Endothelial cell (in vitro differentiated cells): ENCODE data around the gene MED22. TPM values are rescaled to one million over a fixed set of nuclear protein-coding genes. Genes with fewer than 3 reads are reported as not detected.
"Not testable (repeated sequence)": the region's sequence is repeated elsewhere in the genome, so short reads cannot be mapped to it uniquely, and the experiment has no call there.

ENCODE experiments used
- DNase-seq: peaks from one replicate; pipeline ENCODE4 v3.0.0; 2021; ENCODE audit warnings: low spot score
- H3K27ac Mint-ChIP-seq: one replicate; pipeline ENCODE4 v1.8.0; 2021; ENCODE audit warnings: mixed read lengths, inconsistent platforms; ENCODE audit not compliant: unreplicated experiment
- H3K27me3 Mint-ChIP-seq: one replicate; pipeline ENCODE4 v1.8.0; 2021; ENCODE audit warnings: mild to moderate bottlenecking, moderate library complexity, mixed read lengths, inconsistent platforms; ENCODE audit not compliant: unreplicated experiment
- H3K36me3 Mint-ChIP-seq: one replicate; pipeline ENCODE4 v1.8.0; 2021; ENCODE audit warnings: mild to moderate bottlenecking, low read depth, mixed read lengths, inconsistent platforms; ENCODE audit not compliant: unreplicated experiment
- H3K4me1 Mint-ChIP-seq: one replicate; pipeline ENCODE4 v1.8.0; 2021; ENCODE audit warnings: mild to moderate bottlenecking, mixed read lengths, inconsistent platforms; ENCODE audit not compliant: unreplicated experiment
- H3K4me3 Mint-ChIP-seq: one replicate; pipeline ENCODE4 v1.8.0; 2021; ENCODE audit warnings: mild to moderate bottlenecking, mixed read lengths, inconsistent platforms; ENCODE audit not compliant: unreplicated experiment
- H3K9me3 Mint-ChIP-seq: one replicate; pipeline ENCODE4 v1.8.0; 2021; ENCODE audit warnings: mixed read lengths, inconsistent platforms; ENCODE audit not compliant: unreplicated experiment
- CTCF ChIP-seq: fragments of 200-600 bp; sonication (generic); IDR thresholded peaks from one replicate; pipeline ENCODE4 v1.5.0; 2021; ENCODE audit warnings: antibody characterized with exemption; ENCODE audit not compliant: unreplicated experiment
- long read RNA-seq: library from polyadenylated mRNA; unstranded; transcript quantifications from one replicate; pipeline ENCODE4 v2.0.0, GENCODE V29; 2020; ENCODE audit not compliant: unreplicated experiment
- total RNA-seq: library from RNA; stranded (reverse); fragmentation: NEBNext Ultra II Directional; extraction: Animal tissue kit (Norgen Biotek cat#: 25700); gene quantifications from one replicate; pipeline ENCODE4 v1.2.1, GENCODE V29; 2021; ENCODE audit not compliant: unreplicated experiment

Gene MED22
- 32.9 TPM for total RNA-seq
- long read RNA-seq, partial matches to known transcripts: 0 of 14 reads
- long read RNA-seq, other reads (novel, unspliced or antisense): 9 of 14 reads

- Mint-ChIP-seq H3K4me3 (peak within 1 kb of the TSS; percentile 99), H3K4me1 (peaks cover 22% of the 10 kb centered on the region), H3K27me3 (peaks cover 15% of the 10 kb centered on the region), H3K27ac (peak within 1 kb of the TSS; percentile 97), H3K36me3 (peaks cover 39% of the 10 kb centered on the region), H3K9me3 (no peaks in the 10 kb centered on the region)
- no peak for TF ChIP-seq CTCF
- DNase-seq: peak; percentile 85
These were observed at the start of gene MED22, which contains the start of gene RPL7A for GRCh38 chr9:133347985-133348717. MED22 (minus strand) TSS chr9:133348131; CDS start chr9:133346662, 1,469 bp downstream. RPL7A (plus strand) TSS chr9:133348218; CDS start chr9:133348244, 26 bp downstream.

GRCh38 chr9:133397370-133397769, 49.4 kb upstream of the MED22 start:
- peaks cover 8% of the 10 kb centered on the region for H3K27me3 Mint-ChIP-seq
- no peaks in the 10 kb centered on the region for H3K36me3 Mint-ChIP-seq
- H3K9me3 Mint-ChIP-seq: no peaks in the 10 kb centered on the region
- no peak overlapping the region for H3K4me3 Mint-ChIP-seq
- H3K4me1 Mint-ChIP-seq: no peaks in the 10 kb centered on the region
- H3K27ac Mint-ChIP-seq: no peak overlapping the region
- TF ChIP-seq CTCF: no peak
- DNase-seq: no peak

GRCh38 chr9:133396952-133397351, 49.0 kb upstream of the MED22 start:
- peak; percentile 13 for TF ChIP-seq CTCF
- H3K4me1 Mint-ChIP-seq: no peaks in the 10 kb centered on the region
- H3K4me3 Mint-ChIP-seq: no peak overlapping the region
- peak; percentile 65 for DNase-seq
- H3K9me3 Mint-ChIP-seq: no peaks in the 10 kb centered on the region
- H3K27me3 Mint-ChIP-seq: peaks cover 8% of the 10 kb centered on the region
- no peaks in the 10 kb centered on the region for H3K36me3 Mint-ChIP-seq
- no peak overlapping the region for H3K27ac Mint-ChIP-seq

GRCh38 chr9:133394687-133395271, 46.8 kb upstream of the MED22 start:
- Mint-ChIP-seq H3K36me3 (no peaks in the 10 kb centered on the region), H3K9me3 (no peaks in the 10 kb centered on the region), H3K4me1 (no peaks in the 10 kb centered on the region), H3K27ac (no peak overlapping the region), H3K4me3 (no peak overlapping the region), H3K27me3 (peaks cover 8% of the 10 kb centered on the region)
- TF ChIP-seq CTCF: no peak
- DNase-seq: no peak

GRCh38 chr9:133393399-133393798, 45.5 kb upstream of the MED22 start:
- no peak for TF ChIP-seq CTCF
- no peak for DNase-seq
- no peaks in the 10 kb centered on the region for H3K9me3 Mint-ChIP-seq
- no peak overlapping the region for H3K4me3 Mint-ChIP-seq
- H3K27me3 Mint-ChIP-seq: peaks cover 8% of the 10 kb centered on the region
- H3K36me3 Mint-ChIP-seq: no peaks in the 10 kb centered on the region
- no peak overlapping the region for H3K27ac Mint-ChIP-seq
- no peaks in the 10 kb centered on the region for H3K4me1 Mint-ChIP-seq

- H3K27me3 Mint-ChIP-seq, H3K4me3 Mint-ChIP-seq, H3K27ac Mint-ChIP-seq, H3K36me3 Mint-ChIP-seq, DNase-seq, H3K9me3 Mint-ChIP-seq, H3K4me1 Mint-ChIP-seq: not testable (repeated sequence)
These were observed 44.4 kb upstream of the MED22 start for GRCh38 chr9:133392308-133392707.

GRCh38 chr9:133391449-133391848, 43.5 kb upstream of the MED22 start:
- H3K27me3 Mint-ChIP-seq: peaks cover 10% of the 10 kb centered on the region
- not testable (repeated sequence) for H3K27ac Mint-ChIP-seq, H3K4me1 Mint-ChIP-seq, DNase-seq, H3K36me3 Mint-ChIP-seq, H3K9me3 Mint-ChIP-seq, H3K4me3 Mint-ChIP-seq
